Ectodermal cell (in vitro differentiated cells): Measurements from ENCODE around the gene HCN3.

Experiments
- H3K27ac ChIP-seq: 2 replicates; pipeline ENCODE4 v1.7.0; 2013; ENCODE audit warnings: mild to moderate bottlenecking, low read depth, low read length; ENCODE audit not compliant: insufficient read depth, poor library complexity, severe bottlenecking
- H3K27me3 ChIP-seq: 2 replicates; pipeline ENCODE4 v1.7.0; 2013; ENCODE audit warnings: mild to moderate bottlenecking, low read length; ENCODE audit not compliant: insufficient read depth, control insufficient read depth, poor library complexity, severe bottlenecking
- H3K36me3 ChIP-seq: one replicate; pipeline ENCODE4 v1.7.0; 2013; ENCODE audit warnings: low read length; ENCODE audit not compliant: control insufficient read depth, insufficient read depth
- H3K4me1 ChIP-seq: one replicate; pipeline ENCODE4 v1.7.0; 2013; ENCODE audit warnings: low read length; ENCODE audit not compliant: control insufficient read depth, insufficient read depth
- H3K4me3 ChIP-seq: 2 replicates; pipeline ENCODE4 v1.7.0; 2013; ENCODE audit warnings: low read depth, low read length, control low read depth; ENCODE audit not compliant: insufficient read depth
- H3K9me3 ChIP-seq: 2 replicates; pipeline ENCODE4 v1.7.0; 2013; ENCODE audit warnings: mild to moderate bottlenecking, low read length, moderate library complexity; ENCODE audit not compliant: control insufficient read depth
- WGBS, 2 experiments: methylation state at CpG; one replicate each; pipeline ENCODE4 v1.1.7; 2013; ENCODE audit warnings: missing lambda C conversion rate in 2 of 2; 5-methylcytosine and 5-hydroxymethylcytosine counted together

Gene HCN3

DNA sequence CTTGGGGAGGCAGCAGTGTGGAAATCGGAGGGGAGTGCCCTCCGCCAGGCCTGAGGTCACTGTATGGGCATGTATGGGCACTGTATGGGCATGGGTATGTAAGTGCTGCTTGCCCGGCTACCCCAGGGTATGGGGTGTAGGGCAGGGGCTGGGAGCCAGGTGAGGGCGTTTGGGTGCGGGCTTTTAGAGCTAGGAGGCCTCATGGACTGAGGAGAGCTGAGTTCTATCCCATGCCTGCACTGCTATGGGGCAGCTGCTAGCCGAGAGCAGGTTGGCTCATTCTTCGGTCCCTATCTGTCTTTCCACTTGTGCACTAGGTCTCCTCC lies 18.6 kb downstream of the HCN3 start:
- 83 to 87% methylated on average over 7 of the region's 7 CpGs for WGBS, 2 experiments
- H3K4me1 ChIP-seq = no peaks in the 10 kb centered on the region
- no peak overlapping the region for H3K4me3 ChIP-seq
- no peaks in the 10 kb centered on the region for H3K36me3 ChIP-seq
- H3K27ac ChIP-seq = no peak overlapping the region
- peaks cover 48% of the 10 kb centered on the region for H3K27me3 ChIP-seq
- H3K9me3 ChIP-seq = no peaks in the 10 kb centered on the region

DNA sequence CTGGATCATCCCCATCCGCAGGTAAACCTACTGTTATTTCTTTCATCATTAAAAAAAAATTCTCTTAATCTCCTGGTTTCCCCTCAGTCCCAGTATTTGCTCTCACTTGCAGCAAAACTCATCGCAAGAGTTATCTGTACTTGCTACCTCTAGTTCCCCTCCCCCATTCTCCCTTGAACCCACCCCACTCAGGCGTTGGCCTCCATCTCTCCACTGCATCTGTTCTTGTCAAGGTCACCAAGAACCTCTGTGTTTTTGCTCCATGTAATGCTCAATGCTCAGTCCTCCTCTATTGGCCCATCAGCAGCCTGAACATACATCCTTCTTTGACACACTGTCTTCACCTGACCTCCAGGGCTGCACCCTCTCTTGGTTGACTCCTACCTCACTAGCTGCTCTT lies 19.4 kb downstream of the HCN3 start:
- no peaks in the 10 kb centered on the region for H3K4me1 ChIP-seq
- H3K4me3 ChIP-seq = no peak overlapping the region
- peaks cover 48% of the 10 kb centered on the region for H3K27me3 ChIP-seq
- H3K36me3 ChIP-seq = no peaks in the 10 kb centered on the region
- no peaks in the 10 kb centered on the region for H3K9me3 ChIP-seq
- 89 to 93% methylated on average over 3 of the region's 3 CpGs for WGBS, 2 experiments
- no peak overlapping the region for H3K27ac ChIP-seq

DNA sequence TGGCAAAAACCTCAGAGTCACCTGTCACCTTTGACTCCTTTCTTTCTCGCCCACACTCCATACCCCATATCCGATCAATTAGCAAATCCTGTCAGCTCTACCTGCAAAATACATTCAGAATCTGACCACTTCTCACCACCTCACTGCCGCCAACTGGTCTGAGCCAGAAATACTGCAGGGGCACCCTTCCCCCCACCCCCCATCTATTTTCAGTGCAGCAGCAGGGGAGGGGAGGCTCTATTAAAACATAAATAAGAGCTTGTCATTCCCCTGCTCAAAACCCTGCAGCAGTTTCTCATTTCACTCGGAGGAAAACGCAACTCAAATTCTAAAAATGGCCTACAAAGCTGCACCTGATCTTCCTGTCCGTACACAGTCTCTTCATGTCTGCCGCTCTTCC lies 20.1 kb downstream of the HCN3 start:
- no peak overlapping the region for H3K4me3 ChIP-seq
- H3K9me3 ChIP-seq = no peaks in the 10 kb centered on the region
- H3K27me3 ChIP-seq = peaks cover 48% of the 10 kb centered on the region
- H3K27ac ChIP-seq = no peak overlapping the region
- H3K4me1 ChIP-seq = no peaks in the 10 kb centered on the region
- no peaks in the 10 kb centered on the region for H3K36me3 ChIP-seq
- 81 to 84% methylated on average over 7 of the region's 7 CpGs for WGBS, 2 experiments

- Histone ChIP-seq H3K27me3 (peaks cover 23% of the 10 kb centered on the region), H3K27ac (no peak overlapping the region), H3K9me3 (no peaks in the 10 kb centered on the region), H3K4me1 (no peaks in the 10 kb centered on the region), H3K4me3 (no peak overlapping the region), H3K36me3 (no peaks in the 10 kb centered on the region)
- 92 to 95% methylated on average over 7 to 8 of the region's 8 CpGs for WGBS, 2 experiments
Measured at GRCh38 chr1:155300024-155300423, 22.8 kb downstream of the HCN3 start.

GRCh38 chr1:155300553-155301329 lies 23.5 kb downstream of the HCN3 start:
- WGBS, 2 experiments = 92 to 96% methylated on average over 9 of the region's 9 CpGs
- H3K27me3 ChIP-seq = peaks cover 16% of the 10 kb centered on the region
- H3K27ac ChIP-seq = no peak overlapping the region
- no peaks in the 10 kb centered on the region for H3K9me3 ChIP-seq
- no peak overlapping the region for H3K4me3 ChIP-seq
- H3K36me3 ChIP-seq = no peaks in the 10 kb centered on the region
- H3K4me1 ChIP-seq = no peaks in the 10 kb centered on the region

- H3K36me3 ChIP-seq = no peaks in the 10 kb centered on the region
- no peaks in the 10 kb centered on the region for H3K9me3 ChIP-seq
- H3K27ac ChIP-seq = no peak within 1 kb of the TSS
- H3K4me3 ChIP-seq = no peak within 1 kb of the TSS
- H3K27me3 ChIP-seq = peaks cover 9% of the 10 kb centered on the region
- H3K4me1 ChIP-seq = no peaks in the 10 kb centered on the region
- 91 to 92% methylated on average over 5 of the region's 5 CpGs for WGBS, 2 experiments
Measured at GRCh38 chr1:155301342-155301841, 24.1 kb downstream of the HCN3 start, which contains the start of gene PKLR. Gene PKLR (minus strand): TSS chr1:155301438. CDS start chr1:155301395, 43 bp downstream.

- Histone ChIP-seq H3K4me1 (peaks cover under 1% of the 10 kb centered on the region), H3K4me3 (no peak overlapping the region), H3K27ac (no peak overlapping the region), H3K27me3 (no peaks in the 10 kb centered on the region), H3K36me3 (no peaks in the 10 kb centered on the region), H3K9me3 (no peaks in the 10 kb centered on the region)
- 95 to 96% methylated on average over 11 of the region's 11 CpGs for WGBS, 2 experiments
Measured at GRCh38 chr1:155304558-155305063, 27.3 kb downstream of the HCN3 start.

DNA sequence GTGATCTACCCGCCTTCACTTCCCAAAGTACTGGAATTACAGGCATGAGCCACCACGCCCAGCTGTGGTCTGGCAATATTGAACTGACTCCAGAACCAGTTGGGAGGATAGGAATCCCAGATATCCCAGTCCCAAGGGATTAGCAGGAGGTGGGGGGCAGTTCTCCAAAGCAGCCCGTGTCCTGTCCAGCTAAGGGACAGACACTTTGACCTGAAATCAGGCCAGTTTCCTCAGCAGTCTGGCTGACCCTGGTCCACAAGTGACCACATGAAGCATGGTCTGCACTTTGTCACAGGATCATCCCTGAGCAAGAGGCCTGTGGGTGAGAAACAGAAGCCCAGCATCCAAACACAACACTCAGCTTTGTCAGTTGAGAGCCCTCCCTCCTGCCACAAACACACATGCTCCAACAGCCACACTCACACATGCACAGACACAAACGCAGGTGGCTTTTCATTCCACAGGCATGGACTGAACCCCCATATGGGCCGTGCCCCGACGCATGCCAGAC lies 28.7 kb downstream of the HCN3 start:
- no peaks in the 10 kb centered on the region for H3K36me3 ChIP-seq
- no peaks in the 10 kb centered on the region for H3K9me3 ChIP-seq
- WGBS, 2 experiments = 90 to 93% methylated on average over 7 of the region's 7 CpGs
- H3K4me1 ChIP-seq = peaks cover 7% of the 10 kb centered on the region
- no peak overlapping the region for H3K4me3 ChIP-seq
- no peaks in the 10 kb centered on the region for H3K27me3 ChIP-seq
- no peak overlapping the region for H3K27ac ChIP-seq

DNA sequence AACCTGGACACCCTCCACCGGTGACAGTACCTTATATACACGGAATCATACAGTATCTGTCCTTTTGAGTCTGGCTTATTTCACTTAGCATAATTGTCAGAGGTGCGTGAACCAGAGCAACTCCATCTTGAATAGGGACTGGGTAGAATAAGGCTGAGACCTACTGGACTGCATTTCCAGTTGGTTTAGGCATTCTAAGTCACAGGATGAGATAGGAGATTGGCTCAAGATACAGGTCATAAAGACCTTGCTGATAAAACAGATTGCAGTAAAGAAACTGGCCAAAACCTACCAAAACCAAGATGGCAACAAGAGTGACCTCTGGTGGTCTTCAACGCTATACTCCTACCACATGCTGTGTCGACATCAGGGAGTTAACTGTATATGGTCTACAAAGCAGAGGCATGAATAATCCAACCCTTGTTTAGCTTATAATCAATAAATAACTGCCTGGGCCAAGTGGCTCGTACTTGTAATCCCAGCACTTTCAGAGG lies 30.0 kb downstream of the HCN3 start:
- Histone ChIP-seq H3K27me3 (no peaks in the 10 kb centered on the region), H3K36me3 (peaks cover 4% of the 10 kb centered on the region), H3K4me3 (no peak overlapping the region), H3K9me3 (no peaks in the 10 kb centered on the region), H3K4me1 (peaks cover 7% of the 10 kb centered on the region), H3K27ac (no peak overlapping the region)
- WGBS, 2 experiments = 71 to 81% methylated on average over 6 of the region's 6 CpGs
